ENCODE results near the gene PER2. TPM values are rescaled to one million over a fixed set of nuclear protein-coding genes. Genes with fewer than 3 reads are reported as not detected.
A peak's percentile ranks its signal among the peaks of the same experiment; 100 is the strongest.

The PER2 gene
- total RNA-seq, 1 experiment from 2014 or later, result 4.0 TPM

- DNase-seq (ENCODE audit: low read depth), result no peak
Observed at GRCh38 chr2:238267884-238268680, 20.3 kb downstream of the PER2 start.

GRCh38 chr2:238267341-238267710 lies 21.1 kb downstream of the PER2 start:
- DNase-seq (ENCODE audit: low read depth), result no peak

GRCh38 chr2:238265605-238266004 lies 22.8 kb downstream of the PER2 start:
- no peak for DNase-seq (ENCODE audit: low read depth)

- no peak for DNase-seq (ENCODE audit: low read depth)
Observed at GRCh38 chr2:238264072-238264460, 24.3 kb downstream of the PER2 start.

- DNase-seq (ENCODE audit: low read depth), result peak; percentile 80
Observed at GRCh38 chr2:238263204-238264071, 25.0 kb downstream of the PER2 start.

- no peak for DNase-seq (ENCODE audit: low read depth)
Observed at GRCh38 chr2:238262496-238263122, 25.8 kb downstream of the PER2 start.

- DNase-seq (ENCODE audit: low read depth), result no peak
Observed at GRCh38 chr2:238261718-238262375, 26.6 kb downstream of the PER2 start.

DNA sequence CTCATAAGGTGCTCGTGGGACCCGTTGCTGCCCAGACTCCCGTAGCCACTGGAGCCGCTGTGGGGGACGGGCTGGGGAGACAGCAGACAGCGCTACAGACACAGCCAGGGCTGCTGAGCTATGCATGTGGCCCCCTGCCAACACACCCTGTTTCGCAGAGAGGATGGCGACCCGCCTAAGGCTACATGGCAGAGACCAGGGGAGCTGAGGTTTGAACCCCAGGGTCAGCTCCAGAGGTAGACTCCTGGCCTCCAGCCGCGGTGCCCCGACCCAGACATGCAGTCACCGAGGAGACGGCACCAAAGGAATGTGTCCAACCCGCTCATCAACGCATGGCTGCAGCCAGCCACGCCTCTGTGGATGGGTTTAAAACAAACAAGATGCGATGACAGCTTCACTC lies 27.5 kb downstream of the PER2 start:
- DNase-seq (ENCODE audit: low read depth), result no peak

GRCh38 chr2:238259061-238260020 lies 29.1 kb downstream of the PER2 start:
- DNase-seq (ENCODE audit: low read depth), result no peak

DNA sequence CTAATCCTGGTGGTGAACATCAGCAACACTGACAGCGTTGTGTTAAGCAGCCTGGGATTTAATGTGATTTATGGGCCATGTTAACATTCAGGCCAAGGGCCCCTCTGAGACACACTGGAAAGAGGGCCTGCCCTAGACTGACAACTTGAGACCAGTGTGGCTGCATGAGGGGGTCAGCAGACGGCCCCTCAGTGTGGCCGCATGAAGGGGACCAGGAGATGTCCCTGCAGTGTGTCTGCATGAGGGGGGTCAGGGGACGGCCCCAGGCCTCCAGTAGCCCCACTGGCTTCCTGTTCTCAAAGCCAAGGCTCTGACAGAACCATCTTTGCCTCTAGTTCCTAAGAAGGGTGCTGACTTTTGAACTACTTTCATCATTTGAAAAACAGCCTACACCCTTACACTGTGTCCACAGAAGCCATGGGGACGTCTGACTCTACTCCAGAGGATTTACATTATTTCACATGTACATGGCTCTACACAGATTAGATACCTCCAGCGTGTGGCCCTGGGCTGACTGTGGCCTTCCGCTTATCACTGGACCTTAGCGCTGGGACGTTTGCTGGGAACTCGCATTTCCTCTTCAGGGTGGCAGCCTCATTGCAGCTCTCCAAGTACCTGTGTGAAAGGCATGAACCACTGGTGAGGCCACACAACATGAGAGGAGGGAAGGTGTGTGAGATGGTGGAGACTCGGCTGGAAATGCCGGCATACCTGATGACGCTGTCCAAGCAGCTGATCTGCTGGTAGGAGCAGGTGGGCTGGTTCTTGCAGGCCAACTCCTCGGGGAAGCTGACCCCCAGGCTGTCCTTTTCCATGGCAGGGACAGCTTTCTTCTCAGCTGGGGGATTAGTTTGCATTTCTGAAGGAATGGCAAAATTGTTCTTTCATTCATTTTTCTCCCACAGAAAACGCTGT lies 30.4 kb downstream of the PER2 start:
- no peak for DNase-seq (ENCODE audit: low read depth)

DNA sequence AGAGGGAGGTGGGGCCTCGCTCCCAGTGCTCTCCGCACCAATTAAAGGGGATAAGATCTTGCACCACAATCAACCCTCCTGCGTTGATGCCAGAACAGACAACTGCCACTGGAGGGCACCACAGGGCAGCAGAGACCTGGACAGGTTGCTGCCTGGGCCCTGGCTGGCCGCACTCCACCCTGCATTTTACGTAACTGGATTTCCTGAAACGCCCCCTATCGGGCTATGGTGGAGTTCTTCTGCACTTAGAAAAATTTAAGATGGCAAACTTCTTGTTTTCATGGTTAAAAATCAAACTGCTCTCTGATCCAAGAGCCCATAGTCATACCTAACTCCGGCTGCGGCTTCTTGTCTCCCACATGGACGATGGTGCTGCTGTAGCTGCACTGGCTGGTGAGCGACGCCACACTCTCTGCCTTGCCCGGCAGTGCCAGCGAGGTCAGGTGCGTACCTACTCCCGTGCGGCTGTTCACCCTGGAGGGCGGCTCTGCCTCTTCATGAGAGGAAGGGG lies 31.8 kb downstream of the PER2 start:
- DNase-seq (ENCODE audit: low read depth), result peak; percentile 58

GRCh38 chr2:238256111-238256510 lies 32.3 kb downstream of the PER2 start:
- DNase-seq (ENCODE audit: low read depth), result no peak

GRCh38 chr2:238255636-238256035 lies 32.8 kb downstream of the PER2 start:
- no peak for DNase-seq (ENCODE audit: low read depth)

DNA sequence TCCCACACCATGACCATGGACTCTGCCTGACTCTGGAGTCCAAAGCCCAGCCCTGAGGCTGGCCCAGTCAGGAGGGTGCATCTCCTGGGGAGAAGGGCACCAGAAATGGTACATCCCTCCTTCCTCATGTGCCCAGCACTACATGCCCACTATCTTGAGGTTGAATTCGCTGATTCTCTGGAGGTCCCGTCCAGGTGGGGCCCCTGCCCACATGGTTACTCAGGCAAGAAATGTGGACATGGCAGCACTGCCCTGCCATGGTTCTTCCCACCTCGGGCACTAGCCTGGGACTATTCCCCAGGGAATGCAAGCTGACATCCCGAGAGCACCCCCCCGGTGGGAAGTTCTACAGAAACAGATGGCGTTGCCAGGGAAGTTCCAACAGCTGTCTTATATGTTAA lies 33.3 kb downstream of the PER2 start:
- no peak for DNase-seq (ENCODE audit: low read depth)

DNA sequence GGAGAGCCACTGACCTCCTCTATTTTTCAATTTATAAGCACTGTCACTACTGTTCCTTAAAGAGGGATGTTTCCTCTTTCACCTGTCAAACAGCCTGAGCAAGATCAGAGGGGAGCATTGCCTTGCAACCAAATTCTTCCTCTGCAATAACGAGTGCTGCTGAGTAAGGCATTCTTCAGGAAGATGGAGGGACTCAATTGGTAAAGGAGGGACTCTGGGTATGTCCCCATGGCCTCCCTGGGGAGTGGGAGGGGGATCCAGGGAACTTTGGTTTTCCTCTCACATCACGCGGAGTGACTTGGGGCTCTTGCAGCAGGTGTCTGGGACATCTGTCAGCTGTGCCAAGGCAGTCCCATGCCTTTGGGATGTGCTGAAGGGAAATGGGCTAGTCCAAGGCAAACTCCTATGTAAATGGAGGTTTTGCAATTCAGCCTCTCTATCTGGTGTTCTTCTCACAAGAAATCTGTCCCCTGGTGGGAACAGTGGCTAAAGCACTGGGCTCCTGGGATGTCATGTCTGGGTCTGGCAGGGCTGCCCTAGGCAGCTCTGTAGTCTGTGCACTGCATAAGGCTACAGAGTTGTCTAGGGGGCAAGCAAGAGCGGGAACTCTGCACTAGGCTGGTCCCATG lies 34.2 kb downstream of the PER2 start:
- DNase-seq (ENCODE audit: low read depth), result no peak

GRCh38 chr2:238252766-238253630 lies 35.4 kb downstream of the PER2 start:
- DNase-seq (ENCODE audit: low read depth), result no peak

GRCh38 chr2:238251986-238252385 lies 36.4 kb downstream of the PER2 start:
- DNase-seq (ENCODE audit: low read depth), result no peak

- DNase-seq (ENCODE audit: low read depth), result no peak
Observed at GRCh38 chr2:238251331-238251730, 37.1 kb downstream of the PER2 start.
